ENCODE data around the gene WFDC12.

Gene WFDC12

DNA sequence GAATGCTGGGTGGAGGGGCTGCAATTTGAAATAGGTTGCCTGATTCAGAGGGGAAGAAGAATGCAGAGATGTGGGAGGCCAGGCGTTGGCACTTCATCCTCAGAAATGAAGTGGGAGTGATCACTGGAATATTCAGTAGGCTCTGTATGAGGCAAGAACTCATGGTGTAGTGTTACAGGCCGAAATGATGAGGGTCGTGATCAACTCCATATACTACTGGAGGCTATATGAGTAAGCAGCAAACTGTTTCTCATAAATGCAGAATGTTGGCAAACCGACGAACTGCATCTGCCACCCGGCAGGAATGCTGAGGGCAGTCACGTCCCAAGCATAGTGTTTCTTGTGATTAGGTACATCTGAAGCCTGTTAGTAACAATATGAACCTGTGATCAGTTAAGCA is 36.0 kb downstream of the WFDC12 start:
- DNase-seq: no peak

DNA sequence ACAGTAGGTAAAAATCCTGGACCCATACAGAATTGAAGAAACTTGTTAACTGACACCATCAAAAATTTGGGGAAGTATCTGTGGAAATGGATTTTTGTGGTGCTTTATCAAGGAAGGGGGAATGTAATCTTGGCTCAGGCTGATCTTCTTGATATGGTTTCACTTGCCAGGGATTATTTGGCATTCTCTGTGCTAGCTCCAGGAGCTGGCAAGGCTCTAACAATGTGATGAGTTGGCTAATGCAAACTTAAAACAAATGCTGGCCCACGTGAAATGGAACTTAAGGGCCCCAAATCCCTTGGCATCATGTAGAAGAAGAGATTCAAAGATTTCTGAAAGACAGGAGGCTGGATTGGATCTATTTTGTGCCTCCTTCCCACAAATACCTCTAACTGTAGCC is 36.5 kb downstream of the WFDC12 start:
- no peak for DNase-seq

DNA sequence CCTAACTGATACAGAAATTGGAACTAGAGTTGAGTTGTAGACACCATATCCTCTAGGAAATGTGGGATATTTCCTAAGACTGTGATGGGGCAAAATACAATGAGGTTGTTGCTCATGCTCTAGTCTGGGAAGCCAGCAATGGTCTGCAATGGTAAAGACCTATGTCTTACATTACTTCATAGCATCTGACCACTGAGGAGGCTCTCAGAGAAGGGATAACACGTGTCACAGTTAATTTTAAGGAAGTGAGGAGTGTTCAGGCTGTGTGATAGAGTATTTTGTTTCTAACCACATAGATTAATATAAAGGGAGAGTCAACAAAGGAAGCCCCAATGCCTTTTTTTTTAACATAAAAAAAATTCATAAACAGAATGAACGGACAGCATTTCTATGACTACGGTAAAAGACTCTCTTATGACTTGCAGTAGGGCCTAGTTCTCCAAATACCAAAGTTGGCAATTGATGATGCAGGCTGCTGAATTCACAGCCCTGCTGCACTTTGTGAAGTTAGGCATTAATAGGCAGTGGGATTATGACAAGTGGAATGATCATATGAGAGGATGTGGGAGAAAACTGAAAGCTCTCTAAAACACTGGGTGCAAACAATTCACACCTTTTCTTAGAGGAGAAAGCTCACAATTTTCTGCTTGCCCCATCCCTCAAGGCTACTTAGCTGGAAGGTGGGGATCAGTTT is 37.0 kb downstream of the WFDC12 start:
- no peak for DNase-seq

DNA sequence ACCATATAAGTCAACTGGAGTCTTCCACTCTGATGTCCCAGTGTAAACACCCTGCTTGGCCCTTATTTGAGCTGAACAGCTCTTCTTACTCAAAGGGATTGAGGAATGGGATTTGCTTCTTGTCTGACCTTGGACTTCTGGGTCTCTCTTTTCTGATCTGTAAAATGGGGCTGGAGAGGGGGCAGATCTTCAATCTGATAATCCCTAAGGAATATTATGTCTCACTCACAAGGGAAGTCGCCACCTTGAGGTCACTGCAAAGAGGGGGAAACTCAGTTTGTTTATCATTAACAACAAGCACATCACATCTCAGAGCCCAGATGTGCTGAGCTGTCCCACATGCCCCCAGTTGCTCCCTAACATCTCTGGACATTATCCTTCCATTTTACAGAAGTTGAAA is 38.4 kb downstream of the WFDC12 start:
- no peak for DNase-seq

DNA sequence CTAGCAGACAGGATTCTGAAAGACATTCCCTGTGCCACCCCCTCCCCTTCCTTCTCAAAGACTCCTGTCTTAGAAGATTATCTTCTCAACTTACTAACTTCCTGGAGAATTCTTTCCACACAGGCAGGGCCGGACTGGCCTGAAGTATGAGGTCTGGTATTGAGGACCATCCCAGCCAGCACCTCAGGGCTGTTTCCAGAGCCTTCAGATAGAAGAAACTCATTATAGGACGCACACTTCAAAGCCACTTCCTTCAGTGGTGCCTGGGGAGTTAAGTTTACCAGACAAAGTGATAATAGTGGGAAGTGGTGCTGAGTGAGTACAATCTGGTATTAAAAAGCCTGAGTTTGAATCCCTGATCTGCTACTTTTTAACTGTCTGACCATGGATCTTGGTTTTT is 39.0 kb downstream of the WFDC12 start:
- DNase-seq: no peak

DNA sequence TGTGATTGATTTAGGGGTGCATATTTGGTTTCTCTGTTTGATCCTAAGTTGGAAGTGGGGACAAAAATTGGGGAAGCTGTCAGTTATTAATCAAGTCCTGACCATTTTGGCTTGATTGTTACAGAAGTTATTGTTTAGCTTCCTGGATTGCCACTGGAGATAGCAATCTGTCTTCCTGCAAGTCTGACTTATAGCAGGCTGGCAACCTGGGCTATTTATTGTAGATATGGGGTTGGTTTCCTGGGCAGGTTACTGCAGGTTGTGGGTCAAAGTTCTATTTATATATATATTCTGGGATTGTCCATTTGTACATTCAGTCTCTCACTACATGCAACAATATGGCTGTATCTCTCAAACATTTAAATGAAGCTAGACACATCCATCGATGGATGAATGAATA is 41.1 kb downstream of the WFDC12 start:
- no peak for DNase-seq

DNA sequence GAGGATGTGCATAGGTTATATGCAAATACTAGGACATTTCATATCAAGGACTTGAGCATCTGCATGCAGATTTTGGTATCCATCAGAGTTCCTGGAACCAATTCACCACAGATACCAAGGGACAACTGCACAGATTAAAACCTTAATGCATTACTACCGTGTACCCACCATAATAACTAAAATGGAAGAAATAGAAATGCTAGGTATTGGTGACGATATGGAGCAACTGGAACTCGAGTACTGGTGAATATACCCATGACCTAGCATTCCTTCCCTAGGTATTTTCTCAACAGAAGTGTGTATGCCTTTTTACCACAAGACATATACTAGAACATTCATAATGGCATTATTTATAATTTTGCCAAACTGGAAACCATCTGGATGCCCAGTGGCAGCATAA is 41.8 kb downstream of the WFDC12 start:
- DNase-seq: no peak

DNA sequence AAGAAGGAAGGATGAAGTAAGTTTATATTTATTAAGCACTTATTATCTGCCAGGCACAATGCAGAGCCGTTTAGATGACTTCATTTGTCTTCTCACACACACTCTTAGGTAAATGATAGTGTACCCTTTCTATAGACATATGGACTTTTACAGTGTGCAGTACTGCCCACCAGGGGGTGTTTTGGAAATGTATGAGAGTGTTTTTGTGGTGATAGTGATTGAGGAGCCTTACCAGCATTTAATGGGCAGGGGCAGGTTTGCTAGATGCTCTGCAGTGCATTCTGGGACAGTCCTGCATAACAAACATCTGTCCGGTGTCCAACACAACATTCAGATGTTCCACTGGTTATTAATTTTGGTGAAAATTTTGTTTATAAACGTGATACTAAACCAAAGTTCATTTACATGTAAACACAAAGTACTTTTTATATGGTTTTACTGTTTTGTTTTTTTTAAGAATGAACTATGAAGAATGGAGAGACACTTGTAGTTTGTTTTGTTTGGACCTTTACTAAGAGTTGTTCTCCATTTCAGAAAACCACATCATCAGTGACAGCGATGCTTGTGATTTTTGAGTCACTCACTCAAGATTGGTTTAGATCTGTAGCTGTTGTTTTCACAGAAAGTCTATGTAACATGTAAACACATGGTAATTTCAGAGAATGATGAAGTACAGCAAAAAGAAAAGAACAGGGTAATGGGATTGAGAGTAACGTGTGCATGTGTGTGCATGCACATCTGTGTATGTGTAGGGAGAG is 43.2 kb downstream of the WFDC12 start:
- DNase-seq: no peak

DNA sequence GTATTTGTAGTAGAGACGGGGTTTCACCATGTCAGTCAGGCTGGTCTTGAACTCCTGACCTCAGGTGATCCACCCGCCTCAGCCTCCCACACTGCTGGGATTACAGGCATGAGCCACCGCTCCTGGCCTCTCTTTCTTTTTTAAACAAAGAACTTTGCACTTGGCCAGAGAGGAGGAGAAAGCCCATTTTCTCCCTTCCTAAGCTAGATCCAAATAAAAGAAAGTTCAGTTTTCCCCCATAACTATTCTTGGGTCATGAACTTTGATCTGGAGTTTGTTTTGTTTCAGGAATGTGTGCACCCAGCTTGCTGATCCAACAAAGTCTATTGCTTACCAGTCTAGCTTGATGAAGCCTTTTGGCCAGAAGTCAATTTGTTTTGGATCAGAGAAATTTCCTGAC is 46.7 kb downstream of the WFDC12 start:
- DNase-seq: no peak
